Kidney (tissue), 14 donors: Measurements from ENCODE around the gene DIPK1C. TPM values are rescaled to one million over a fixed set of nuclear protein-coding genes. Genes with fewer than 3 reads are reported as not detected.

Experiments used
- DNase-seq, 5 donors: peaks; one replicate each; pipeline ENCODE4 v3.0.0-alpha.2; 2013 to 2020
- FAIRE-seq: peaks from 2 replicates; lab custom pipeline; 2012; peaks lifted over from hg19 to GRCh38; lab: Jason Lieb, UNC
- H3K27ac ChIP-seq, 2 donors: one replicate each; pipeline ENCODE4 v1.7.0; 2013; ENCODE audit warnings: low read depth in 2 of 2, low read length in 2 of 2, inconsistent platforms in 1 of 2
- H3K27me3 ChIP-seq: one replicate; pipeline ENCODE4 v1.7.1; 2013; ENCODE audit warnings: low read length, inconsistent platforms; ENCODE audit not compliant: control insufficient read depth, insufficient read depth
- H3K36me3 ChIP-seq, 3 donors: one replicate each; pipeline versions ENCODE4 v1.7.0 to v1.7.1; 2013; ENCODE audit warnings: low read length in 3 of 3, control low read depth in 1 of 3, inconsistent platforms in 1 of 3; ENCODE audit not compliant: insufficient read depth in 3 of 3, control insufficient read depth in 2 of 3
- H3K4me1 ChIP-seq, 3 donors: one replicate each; pipeline versions ENCODE4 v1.7.0 to v1.7.1; 2013; ENCODE audit warnings: low read length in 3 of 3, inconsistent platforms in 1 of 3, low read depth in 1 of 3; ENCODE audit not compliant: control insufficient read depth in 2 of 3, insufficient read depth in 2 of 3
- H3K4me3 ChIP-seq, 3 donors: one replicate each; pipeline versions ENCODE4 v1.7.0 to v1.8.1; 2013; ENCODE audit warnings: low read length in 3 of 3, control low read depth in 1 of 3, inconsistent platforms in 1 of 3
- H3K9ac ChIP-seq, 3 donors: one replicate each; pipeline versions ENCODE4 v1.7.0 to v1.7.1; 2013; ENCODE audit warnings: low read length in 3 of 3, control low read depth in 1 of 3, inconsistent platforms in 1 of 3
- H3K9me3 ChIP-seq, 3 donors: one replicate each; pipeline versions ENCODE4 v1.7.0 to v1.7.1; 2013; ENCODE audit warnings: low read length in 3 of 3, control low read depth in 1 of 3, inconsistent platforms in 1 of 3; ENCODE audit not compliant: control insufficient read depth in 2 of 3, insufficient read depth in 1 of 3
- CTCF ChIP-seq: IDR thresholded peaks from 3 replicates; pipeline ENCODE4 v1.5.1; 2012; ENCODE audit warnings: mild to moderate bottlenecking, moderate library complexity, borderline replicate concordance; ENCODE audit not compliant: insufficient read depth; ENCODE audit errors: extremely low read depth
- intact Hi-C: fragments of 100-400 bp; cut with DNase I; formaldehyde crosslinking; loops from one replicate; pipeline ENCODE4 v1.11.1; 2022
- polyA plus RNA-seq: library from polyadenylated mRNA; stranded (reverse); fragments of 350-450 nt; fragmentation: Illumina TruSeq; extraction: RNeasy Lipid Tissue Mini Kit (QIAGEN cat#74804); gene quantifications from one replicate; pipeline ENCODE4 v1.2.3, GENCODE V29; 2014; ENCODE audit warnings: low read depth, low replicate concordance; ENCODE audit not compliant: insufficient read depth
- total RNA-seq: library from RNA; stranded (reverse); fragmentation: NEBNext Ultra II Directional; extraction: Animal tissue kit (Norgen Biotek cat#: 25700); gene quantifications from one replicate; pipeline ENCODE4 v1.2.1, GENCODE V29; 2021
- donor health status: control.
- donor health status: control.
- donor health status: control.
- donor health status: control.
- donor health status: control.
- donor health status: DM: yes; HTN: yes; CAD: no.
- donor health status: Normal renal cell carcinoma (clear cell type).

Gene DIPK1C
- total and polyA plus RNA-seq, 2 donors from 2014 or later: 0.09 TPM; not detected in 1

GRCh38 chr18:74450626-74451025, 6.5 kb downstream of the DIPK1C start:
- intact Hi-C loops: no loop called here
- no peaks in the 10 kb centered on the region for H3K4me1 ChIP-seq
- no peak overlapping the region for H3K9ac ChIP-seq
- H3K27ac ChIP-seq: no peak overlapping the region
- no peak overlapping the region for H3K4me3 ChIP-seq
- no peaks in the 10 kb centered on the region for H3K9me3 ChIP-seq
- DNase-seq: no peak
- peaks cover 5% of the 10 kb centered on the region for H3K27me3 ChIP-seq
- FAIRE-seq: no peak
- no peak for TF ChIP-seq CTCF
- H3K36me3 ChIP-seq: no peaks in the 10 kb centered on the region

- Histone ChIP-seq H3K36me3 (no peaks in the 10 kb centered on the region), H3K9ac (no peak overlapping the region), H3K9me3 (no peaks in the 10 kb centered on the region), H3K27ac (no peak overlapping the region), H3K4me1 (peaks cover 0 to 5% (median 0%) of the 10 kb centered on the region in 3 donors), H3K4me3 (no peak overlapping the region), H3K27me3 (no peaks in the 10 kb centered on the region)
- FAIRE-seq (no peak), DNase-seq (no peak)
- TF ChIP-seq CTCF: no peak
- intact Hi-C loops: no loop called here
Observed at GRCh38 chr18:74447404-74448152, 9.5 kb downstream of the DIPK1C start.

- H3K27me3 ChIP-seq: no peaks in the 10 kb centered on the region
- TF ChIP-seq CTCF: no peak
- FAIRE-seq (no peak), DNase-seq (no peak)
- H3K27ac ChIP-seq: no peak overlapping the region
- intact Hi-C loops: no loop called here
- no peak overlapping the region for H3K4me3 ChIP-seq
- H3K4me1 ChIP-seq: peaks cover 0 to 5% (median 0%) of the 10 kb centered on the region in 3 donors
- no peaks in the 10 kb centered on the region for H3K36me3 ChIP-seq
- no peaks in the 10 kb centered on the region for H3K9me3 ChIP-seq
- no peak overlapping the region for H3K9ac ChIP-seq
Observed at GRCh38 chr18:74446631-74447403, 10.3 kb downstream of the DIPK1C start.
